ACHN (cell line): ENCODE data around the gene KLF11.
A peak's percentile ranks its signal among the peaks of the same experiment; 100 is the strongest.

Experiments
- DNase-seq: peaks from one replicate; pipeline ENCODE4 v3.0.0-alpha.2; 2015
- in situ Hi-C: cut with HindIII; loops from 2 replicates; pipeline ENCODE4 v1.10.0; 2017; ENCODE audit warnings: low sequenced_read_pairs, low pct_ligation_motif_present, low pct_unique_long_range_greater_than_20kb

KLF11 gene

GRCh38 chr2:10034333-10035052, 8.9 kb upstream of the KLF11 start:
- in situ Hi-C loops = loop anchor here (25.0 kb wide), 1 partner anchor 222 kb away; no protein-coding TSS in a partner anchor
- DNase-seq = no peak

GRCh38 chr2:10035053-10035422, 8.3 kb upstream of the KLF11 start:
- DNase-seq = no peak
- in situ Hi-C loops = loop anchor here (25.0 kb wide), 1 partner anchor 223 kb away; no protein-coding TSS in a partner anchor

GRCh38 chr2:10035633-10036032, 7.7 kb upstream of the KLF11 start:
- in situ Hi-C loops = loop anchor here (25.0 kb wide), 1 partner anchor 223 kb away; no protein-coding TSS in a partner anchor
- no peak for DNase-seq

- in situ Hi-C loops = loop anchor here (25.0 kb wide), 1 partner anchor 224 kb away; no protein-coding TSS in a partner anchor
- DNase-seq = peak; percentile 87
These were observed 7.1 kb upstream of the KLF11 start for GRCh38 chr2:10036095-10036884.

- in situ Hi-C loops = loop anchor here (25.0 kb wide), 1 partner anchor 226 kb away; no protein-coding TSS in a partner anchor
- no peak for DNase-seq
These were observed 5.2 kb upstream of the KLF11 start for GRCh38 chr2:10038123-10038522.

- no peak for DNase-seq
- in situ Hi-C loops = loop anchor here (25.0 kb wide), 1 partner anchor 226 kb away; no protein-coding TSS in a partner anchor
These were observed 4.6 kb upstream of the KLF11 start for GRCh38 chr2:10038716-10039115.

GRCh38 chr2:10039658-10040410, 3.5 kb upstream of the KLF11 start:
- in situ Hi-C loops = loop anchor here (25.0 kb wide), 1 partner anchor 228 kb away; no protein-coding TSS in a partner anchor
- DNase-seq = no peak

GRCh38 chr2:10041711-10042110, 1.6 kb upstream of the KLF11 start:
- no peak for DNase-seq
- in situ Hi-C loops = loop anchor here (25.0 kb wide), 1 partner anchor 229 kb away; no protein-coding TSS in a partner anchor

GRCh38 chr2:10042301-10043161, 819 bp upstream of the KLF11 start:
- in situ Hi-C loops = loop anchor here (25.0 kb wide), 1 partner anchor 230 kb away; no protein-coding TSS in a partner anchor
- peak; percentile 87 for DNase-seq

- DNase-seq = peak; percentile 96
- in situ Hi-C loops = loop anchor here (25.0 kb wide), 1 partner anchor 232 kb away; no protein-coding TSS in a partner anchor
These were observed 704 bp downstream of the KLF11 start for GRCh38 chr2:10043906-10044601.

GRCh38 chr2:10045561-10046355, 2.4 kb downstream of the KLF11 start:
- in situ Hi-C loops = loop anchor here (25.0 kb wide), 1 partner anchor 233 kb away; no protein-coding TSS in a partner anchor
- DNase-seq = no peak

GRCh38 chr2:10046931-10047330, 3.6 kb downstream of the KLF11 start:
- no peak for DNase-seq
- in situ Hi-C loops = loop anchor here (25.0 kb wide), 1 partner anchor 235 kb away; no protein-coding TSS in a partner anchor

- in situ Hi-C loops = loop anchor here (25.0 kb wide), 1 partner anchor 236 kb away; no protein-coding TSS in a partner anchor
- DNase-seq = no peak
These were observed 4.5 kb downstream of the KLF11 start for GRCh38 chr2:10047616-10048500.

- DNase-seq = peak; percentile 67
- in situ Hi-C loops = loop anchor here (25.0 kb wide), 1 partner anchor 236 kb away; no protein-coding TSS in a partner anchor
These were observed 5.3 kb downstream of the KLF11 start for GRCh38 chr2:10048501-10049171.

GRCh38 chr2:10052216-10052615, 8.9 kb downstream of the KLF11 start:
- in situ Hi-C loops = no loop called here
- no peak for DNase-seq
